GM11168 (cell line): ENCODE results near the gene NFATC1.
"Not testable (repeated sequence)": the region's sequence is repeated elsewhere in the genome, so short reads cannot be mapped to it uniquely, and the experiment has no call there.

ENCODE experiments used
- in situ Hi-C: fragments of 300-500 bp; cut with MboI; formaldehyde crosslinking; loops from one replicate; pipeline ENCODE4 v1.12.0; 2022; ENCODE audit warnings: low sequenced_read_pairs; ENCODE audit not compliant: unreplicated experiment

Gene NFATC1

DNA sequence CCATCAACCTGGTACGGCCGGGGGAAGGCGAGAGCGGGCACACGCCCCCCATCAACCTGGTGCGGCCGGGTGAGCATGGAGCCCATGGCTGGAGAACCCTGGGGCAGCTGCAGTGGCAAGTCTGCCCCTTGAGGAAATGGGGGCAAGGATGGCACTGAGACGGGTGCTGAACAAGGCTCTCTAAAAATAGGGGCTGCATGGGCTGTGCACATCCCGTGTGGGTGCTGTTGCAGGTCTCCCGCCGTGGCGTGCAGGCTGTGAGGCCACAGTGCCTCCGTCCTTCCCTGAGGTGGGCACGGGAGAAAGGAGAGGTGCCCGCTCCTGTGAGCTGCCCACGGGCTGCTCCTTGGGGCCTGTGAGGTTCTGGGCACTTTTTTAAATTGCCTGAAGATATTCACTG lies 99.2 kb downstream of the NFATC1 start:
- in situ Hi-C loops: no loop called here

- in situ Hi-C loops: no loop called here
These were observed 99.9 kb downstream of the NFATC1 start for GRCh38 chr18:79495591-79496071.

DNA sequence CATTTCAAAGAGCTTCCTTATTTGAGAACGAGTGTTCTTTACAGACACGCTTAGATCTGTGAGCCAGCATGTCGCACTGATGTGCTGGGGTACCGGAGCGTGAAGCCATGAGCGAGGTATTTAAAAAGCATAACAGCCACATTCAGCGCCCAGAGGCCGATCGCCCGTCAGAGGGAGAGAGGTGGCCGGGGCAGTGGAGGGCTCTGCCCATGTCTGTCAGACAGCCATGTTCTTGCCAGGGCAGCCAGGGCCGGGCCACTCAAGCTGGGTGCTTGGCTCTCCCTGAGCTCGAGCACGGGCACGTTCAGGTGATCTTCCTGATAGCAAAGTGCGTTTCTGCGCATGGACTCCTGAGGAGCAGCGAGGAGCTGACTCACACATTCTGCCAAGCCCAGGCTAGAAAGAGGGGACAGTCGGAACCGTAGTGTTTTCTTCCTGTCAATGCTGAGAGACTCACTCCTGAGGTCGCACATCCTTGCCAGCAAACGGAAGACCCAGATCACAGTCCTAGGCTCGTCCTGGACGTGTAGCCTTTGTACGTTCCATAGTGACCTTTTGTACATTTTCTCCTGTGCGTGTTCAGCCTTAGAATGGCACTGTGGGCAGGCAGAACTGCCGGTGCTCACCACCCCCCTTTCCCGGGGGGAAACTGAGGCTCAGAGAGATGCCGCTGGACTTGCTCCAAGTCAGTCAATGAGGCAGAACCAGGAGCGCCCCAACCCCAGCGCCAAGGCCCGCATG lies 100.7 kb downstream of the NFATC1 start:
- in situ Hi-C loops: no loop called here

GRCh38 chr18:79496978-79497637 lies 101.4 kb downstream of the NFATC1 start:
- in situ Hi-C loops: no loop called here

- in situ Hi-C loops: no loop called here
These were observed 101.9 kb downstream of the NFATC1 start for GRCh38 chr18:79497638-79498081.

DNA sequence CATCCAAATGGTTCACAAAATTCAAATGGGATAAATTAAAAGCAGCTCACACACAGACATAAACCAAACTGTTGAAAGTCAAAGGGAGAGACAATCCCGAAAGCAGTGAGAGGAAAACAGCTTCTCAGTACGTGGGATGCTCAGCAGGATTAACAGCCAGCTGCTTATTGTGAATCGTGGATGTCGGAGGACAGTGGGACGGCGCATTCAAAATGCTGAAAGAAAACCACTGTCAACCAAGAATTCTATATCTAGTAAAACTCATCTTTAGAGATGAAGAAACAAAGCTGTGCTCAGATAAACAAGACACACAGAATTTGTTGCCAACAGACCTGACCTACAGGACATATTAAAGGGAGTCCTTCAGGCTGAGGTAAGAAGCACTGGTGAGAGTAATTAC lies 102.9 kb downstream of the NFATC1 start:
- in situ Hi-C loops: no loop called here

DNA sequence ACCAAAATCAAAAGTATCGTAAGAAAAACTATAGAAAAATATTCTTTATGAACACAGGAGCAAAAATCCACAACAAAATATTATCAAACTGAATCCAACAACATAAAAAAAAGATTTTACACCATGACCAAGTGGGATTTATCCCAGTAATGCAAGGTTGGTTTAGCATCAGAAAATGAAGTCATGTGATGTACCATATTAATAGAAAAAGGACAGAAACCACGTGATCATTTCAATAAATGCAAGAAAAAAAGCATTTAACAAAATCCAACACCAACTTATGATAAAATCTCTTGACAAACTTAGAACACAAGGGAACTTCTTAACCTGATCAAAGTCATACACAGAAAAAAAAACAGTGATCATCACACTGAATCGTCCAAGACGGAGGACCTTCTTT lies 105.3 kb downstream of the NFATC1 start:
- in situ Hi-C loops: no loop called here

- in situ Hi-C loops: no loop called here
These were observed 107.1 kb downstream of the NFATC1 start for GRCh38 chr18:79502782-79503181.

DNA sequence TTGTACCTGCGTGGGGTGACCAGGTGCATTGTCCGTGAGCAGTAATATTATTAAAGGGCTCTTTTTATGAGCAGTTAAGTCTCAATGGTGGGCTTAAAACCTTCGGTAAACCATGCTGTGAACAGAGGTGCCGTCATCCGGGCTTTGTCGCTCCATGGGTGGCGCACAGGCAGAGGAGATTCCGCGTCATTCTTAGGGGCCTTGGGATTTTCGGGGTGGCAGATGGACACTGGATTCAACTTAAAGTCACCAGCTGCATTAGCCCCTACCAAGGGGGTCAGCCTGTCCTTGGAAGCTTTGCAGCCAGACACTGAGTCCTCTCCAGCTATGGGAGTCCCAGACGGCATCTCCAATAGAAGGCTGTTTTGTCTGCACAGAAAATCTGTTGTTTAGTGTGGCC lies 107.7 kb downstream of the NFATC1 start:
- in situ Hi-C loops: no loop called here

DNA sequence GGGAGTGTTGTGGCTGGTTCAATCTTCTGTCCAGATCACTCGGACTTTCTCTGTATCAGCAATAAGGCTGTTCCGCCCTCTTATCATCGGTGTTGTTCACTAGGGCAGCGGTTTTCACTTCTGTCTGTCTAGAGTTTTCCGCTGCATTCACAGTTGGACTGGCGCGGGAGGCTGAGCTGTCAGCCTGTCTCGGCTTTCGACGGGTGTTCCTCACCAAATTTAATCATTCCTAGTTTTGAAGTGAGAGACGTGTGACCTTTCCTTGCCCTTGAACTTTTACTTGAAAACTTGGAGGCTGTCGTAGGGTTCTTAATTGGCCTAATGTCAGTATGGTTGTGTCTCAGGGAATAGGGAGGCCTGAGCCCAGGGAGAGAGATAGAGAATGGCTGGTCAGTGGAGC lies 108.3 kb downstream of the NFATC1 start:
- in situ Hi-C loops: no loop called here

DNA sequence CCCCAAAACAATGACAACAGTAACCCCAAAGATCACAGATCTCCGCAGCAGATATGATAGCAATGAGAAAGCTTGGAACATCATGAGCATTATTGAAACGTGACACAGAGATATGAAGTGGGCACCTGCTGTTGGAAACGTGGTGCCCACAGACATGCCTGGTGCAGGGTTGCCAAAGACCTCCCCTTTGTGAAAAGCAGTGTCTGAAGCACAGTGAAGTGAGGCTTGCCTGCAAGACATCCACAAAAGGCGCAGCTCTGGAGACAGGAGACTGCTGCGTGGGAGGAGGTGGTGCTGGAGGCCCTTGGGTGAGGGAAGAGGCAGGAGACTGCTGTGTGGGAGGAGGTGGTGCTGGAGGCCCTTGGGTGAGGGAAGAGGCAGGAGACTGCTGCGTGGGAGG lies 108.8 kb downstream of the NFATC1 start:
- in situ Hi-C loops: not testable (repeated sequence)

DNA sequence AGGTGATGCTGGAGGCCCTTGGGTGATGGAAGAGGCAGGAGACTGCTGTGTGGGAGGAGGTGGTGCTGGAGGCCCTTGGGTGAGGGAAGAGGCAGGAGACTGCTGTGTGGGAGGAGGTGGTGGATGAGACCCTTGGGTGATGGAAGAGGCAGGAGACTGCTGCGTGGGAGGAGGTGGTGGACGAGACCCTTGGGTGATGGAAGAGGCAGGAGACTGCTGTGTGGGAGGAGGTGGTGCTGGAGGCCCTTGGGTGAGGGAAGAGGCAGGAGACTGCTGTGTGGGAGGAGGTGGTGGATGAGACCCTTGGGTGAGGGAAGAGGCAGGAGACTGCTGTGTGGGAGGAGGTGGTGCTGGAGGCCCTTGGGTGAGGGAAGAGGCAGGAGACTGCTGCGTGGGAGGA lies 109.7 kb downstream of the NFATC1 start:
- in situ Hi-C loops: not testable (repeated sequence)

- in situ Hi-C loops: no loop called here
These were observed 110.7 kb downstream of the NFATC1 start for GRCh38 chr18:79506191-79507075.

GRCh38 chr18:79507076-79507545 lies 111.4 kb downstream of the NFATC1 start:
- in situ Hi-C loops: no loop called here

DNA sequence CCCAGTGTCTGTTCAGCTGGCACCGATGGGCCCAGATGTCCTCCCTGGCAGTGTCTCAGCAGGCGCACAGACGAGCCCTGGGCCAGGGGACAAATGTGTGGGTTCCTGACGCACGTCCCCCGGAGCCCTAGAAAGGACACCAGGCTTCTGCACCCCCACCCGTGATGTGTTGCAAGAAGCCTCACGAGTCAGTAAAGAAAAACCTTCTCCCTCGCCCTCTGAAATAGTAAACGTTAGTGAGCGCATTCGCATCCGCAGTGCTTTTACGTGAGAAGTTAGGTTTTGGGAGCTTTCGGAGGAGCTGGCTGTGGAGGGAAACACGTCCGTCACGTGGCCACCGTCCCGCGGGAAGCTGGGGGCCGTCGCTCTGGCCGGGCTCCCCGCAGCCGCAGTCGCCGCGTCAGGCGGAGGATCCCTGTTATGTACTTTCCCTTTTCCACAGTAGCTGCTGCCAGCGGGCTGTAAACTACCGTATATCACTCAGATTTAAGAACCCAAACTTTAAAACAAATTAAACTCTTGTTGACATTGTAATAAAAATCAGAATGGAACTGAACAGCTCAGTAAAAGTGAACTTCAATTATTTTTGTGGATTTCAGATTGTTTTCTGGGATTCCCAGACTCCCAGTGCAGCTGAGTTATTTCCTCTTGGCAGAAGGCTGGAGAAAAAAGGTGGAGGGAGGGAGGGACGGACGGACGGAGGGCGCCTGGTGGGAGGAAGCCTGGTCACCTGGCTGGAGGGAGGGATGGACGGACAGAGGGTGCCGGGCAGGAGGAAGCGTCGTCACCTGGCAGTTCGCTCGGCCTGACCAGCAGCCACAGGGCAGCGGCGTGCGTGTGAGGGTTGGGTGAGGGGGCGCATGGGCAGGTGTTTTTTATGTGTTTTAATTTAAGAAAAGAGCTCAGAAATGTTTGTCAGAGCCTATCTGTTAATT lies 112.1 kb downstream of the NFATC1 start:
- in situ Hi-C loops: no loop called here

DNA sequence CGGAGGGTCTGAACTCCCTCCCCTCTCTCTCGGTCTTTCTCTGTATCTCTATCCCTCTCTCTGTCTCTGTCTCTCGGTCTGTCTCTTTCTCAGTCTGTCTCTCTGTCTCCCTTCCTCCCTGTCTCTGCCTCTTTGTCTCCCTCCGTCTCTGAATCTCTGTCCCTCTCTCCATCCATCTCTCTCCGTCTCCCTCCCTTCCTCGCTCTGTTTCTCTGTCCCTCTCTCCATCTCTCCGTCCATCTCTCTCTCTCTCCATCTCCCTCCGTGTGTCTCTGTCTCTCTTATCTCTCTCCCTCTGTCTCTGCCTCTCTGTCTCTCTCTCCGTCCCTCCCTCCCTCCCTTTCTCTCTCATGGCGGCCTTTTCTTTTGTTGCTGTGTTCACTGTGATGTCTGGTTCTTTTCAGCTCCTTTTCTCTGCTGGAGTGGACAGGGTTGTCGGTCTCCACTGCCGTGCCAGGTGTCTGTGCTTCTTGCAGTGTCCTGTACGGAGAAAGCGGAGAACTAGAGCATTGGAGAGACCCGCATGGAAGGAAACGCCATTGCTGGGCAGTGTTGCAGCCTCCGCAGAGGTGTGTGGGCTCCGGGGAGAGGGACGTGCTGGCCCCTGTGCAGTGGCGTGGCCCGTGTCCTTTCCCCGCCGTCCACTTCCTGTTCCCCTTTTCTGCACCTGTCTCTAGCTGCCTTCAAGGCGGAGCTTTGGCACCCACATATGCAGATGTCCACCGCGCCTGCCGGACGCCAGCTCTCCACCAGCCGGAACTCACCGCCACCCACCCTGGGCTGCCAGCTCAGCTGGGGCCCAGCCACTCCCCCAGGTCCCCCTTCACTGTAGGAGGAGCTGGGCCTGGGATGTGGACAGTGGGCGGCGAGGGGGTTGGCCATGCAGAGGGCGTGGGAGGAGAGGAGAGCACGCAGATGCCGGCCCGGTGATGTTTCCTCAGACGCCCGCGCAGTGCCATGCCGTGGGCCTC lies 113.1 kb downstream of the NFATC1 start:
- in situ Hi-C loops: no loop called here

- in situ Hi-C loops: no loop called here
These were observed 113.8 kb downstream of the NFATC1 start for GRCh38 chr18:79509536-79509930.

DNA sequence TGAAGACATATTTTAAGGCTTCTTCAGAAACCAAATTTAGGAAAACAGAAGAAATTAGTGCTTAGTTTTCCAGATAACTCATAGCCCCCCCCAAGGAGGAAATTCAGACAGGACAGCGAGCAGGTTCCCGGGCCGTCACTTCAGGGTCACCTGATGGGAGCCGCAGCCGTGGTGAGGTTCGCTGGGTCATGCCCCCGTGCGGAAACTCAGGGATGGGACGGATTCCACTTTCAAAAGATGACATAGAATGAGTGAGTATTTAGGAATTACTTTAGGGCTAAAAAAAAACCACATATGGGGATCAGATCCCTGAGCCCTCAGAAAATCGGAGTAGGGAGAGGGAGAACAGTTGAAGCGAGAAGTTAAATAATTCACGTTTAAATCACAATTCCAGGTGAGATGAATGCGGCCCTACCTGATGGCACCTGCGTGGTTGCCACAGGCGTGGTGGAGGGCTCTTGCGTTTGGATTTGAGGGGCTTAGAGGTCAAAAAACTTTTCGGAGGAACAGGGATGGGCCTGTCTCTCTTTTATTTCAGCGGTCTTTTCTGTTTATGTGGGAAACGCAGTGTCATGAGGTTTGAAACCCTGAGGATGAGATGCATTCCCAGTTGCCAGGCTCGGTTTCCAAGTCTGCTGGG lies 114.4 kb downstream of the NFATC1 start:
- in situ Hi-C loops: no loop called here
